Glutamatergic neuron (in vitro differentiated cells): ENCODE data around the gene AFAP1L2. TPM values are rescaled to one million over a fixed set of nuclear protein-coding genes. Genes with fewer than 3 reads are reported as not detected.

Experiments
- DNase-seq: peaks from one replicate; pipeline ENCODE4 v3.0.0; 2022
- H3K27ac Mint-ChIP-seq: one replicate; pipeline ENCODE4 v1.8.0; 2020; ENCODE audit warnings: mild to moderate bottlenecking, mixed read lengths, inconsistent platforms; ENCODE audit not compliant: unreplicated experiment
- H3K27me3 Mint-ChIP-seq: one replicate; pipeline ENCODE4 v1.8.0; 2020; ENCODE audit warnings: mild to moderate bottlenecking, moderate library complexity, mixed read lengths, inconsistent platforms; ENCODE audit not compliant: unreplicated experiment
- H3K36me3 Mint-ChIP-seq: one replicate; pipeline ENCODE4 v1.8.0; 2020; ENCODE audit warnings: mild to moderate bottlenecking, mixed read lengths, inconsistent platforms; ENCODE audit not compliant: unreplicated experiment
- H3K4me1 Mint-ChIP-seq: one replicate; pipeline ENCODE4 v1.8.0; 2020; ENCODE audit warnings: mild to moderate bottlenecking, low read depth, mixed read lengths, inconsistent platforms; ENCODE audit not compliant: unreplicated experiment
- H3K4me3 Mint-ChIP-seq: one replicate; pipeline ENCODE4 v1.8.0; 2020; ENCODE audit warnings: mild to moderate bottlenecking, mixed read lengths, inconsistent platforms; ENCODE audit not compliant: unreplicated experiment
- H3K9me3 Mint-ChIP-seq: one replicate; pipeline ENCODE4 v1.8.0; 2020; ENCODE audit warnings: mild to moderate bottlenecking, moderate library complexity, mixed read lengths, inconsistent platforms; ENCODE audit not compliant: unreplicated experiment
- total RNA-seq: library from RNA; stranded (reverse); fragmentation: NEBNext Ultra II Directional; extraction: Animal tissue kit (Norgen Biotek cat#: 25700); gene quantifications from one replicate; pipeline ENCODE4 v1.2.1, GENCODE V29; 2021; ENCODE audit not compliant: unreplicated experiment
- TF ChIP-seq, protein P1 (sequence below): fragments of 200-600 bp; sonication (generic); IDR thresholded peaks from one replicate; pipeline ENCODE4 v1.5.0; 2021; ENCODE audit not compliant: partially characterized antibody, unreplicated experiment

AFAP1L2 gene
- total RNA-seq, 1 donor from 2014 or later: 1.9 TPM

DNA sequence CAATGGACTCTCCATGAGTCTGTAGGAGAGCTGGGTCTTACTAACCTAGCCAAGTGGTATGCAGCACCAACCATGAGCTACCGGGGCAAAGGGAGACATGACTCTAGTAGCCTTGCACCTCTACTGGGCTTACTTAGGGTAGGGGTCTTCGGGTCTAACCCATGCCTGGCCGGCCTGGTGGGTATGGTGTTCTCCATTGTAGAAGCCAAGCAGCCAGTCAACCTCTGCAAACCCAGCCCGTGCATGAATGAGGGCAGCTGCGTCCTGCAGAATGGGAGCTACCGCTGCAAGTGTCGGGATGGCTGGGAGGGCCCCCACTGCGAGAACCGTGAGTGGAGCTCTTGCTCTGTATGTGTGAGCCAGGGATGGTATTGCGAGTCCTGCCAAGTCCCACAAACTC, 114.3 kb downstream of the AFAP1L2 start:
- no peak for DNase-seq
- H3K9me3 Mint-ChIP-seq: peaks cover 6% of the 10 kb centered on the region
- peaks cover 10% of the 10 kb centered on the region for H3K36me3 Mint-ChIP-seq
- no peaks in the 10 kb centered on the region for H3K4me1 Mint-ChIP-seq
- H3K4me3 Mint-ChIP-seq: no peak overlapping the region
- TF ChIP-seq, protein P1, sequence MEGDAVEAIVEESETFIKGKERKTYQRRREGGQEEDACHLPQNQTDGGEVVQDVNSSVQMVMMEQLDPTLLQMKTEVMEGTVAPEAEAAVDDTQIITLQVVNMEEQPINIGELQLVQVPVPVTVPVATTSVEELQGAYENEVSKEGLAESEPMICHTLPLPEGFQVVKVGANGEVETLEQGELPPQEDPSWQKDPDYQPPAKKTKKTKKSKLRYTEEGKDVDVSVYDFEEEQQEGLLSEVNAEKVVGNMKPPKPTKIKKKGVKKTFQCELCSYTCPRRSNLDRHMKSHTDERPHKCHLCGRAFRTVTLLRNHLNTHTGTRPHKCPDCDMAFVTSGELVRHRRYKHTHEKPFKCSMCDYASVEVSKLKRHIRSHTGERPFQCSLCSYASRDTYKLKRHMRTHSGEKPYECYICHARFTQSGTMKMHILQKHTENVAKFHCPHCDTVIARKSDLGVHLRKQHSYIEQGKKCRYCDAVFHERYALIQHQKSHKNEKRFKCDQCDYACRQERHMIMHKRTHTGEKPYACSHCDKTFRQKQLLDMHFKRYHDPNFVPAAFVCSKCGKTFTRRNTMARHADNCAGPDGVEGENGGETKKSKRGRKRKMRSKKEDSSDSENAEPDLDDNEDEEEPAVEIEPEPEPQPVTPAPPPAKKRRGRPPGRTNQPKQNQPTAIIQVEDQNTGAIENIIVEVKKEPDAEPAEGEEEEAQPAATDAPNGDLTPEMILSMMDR: no peak
- no peak overlapping the region for H3K27ac Mint-ChIP-seq
- H3K27me3 Mint-ChIP-seq: peaks cover 2% of the 10 kb centered on the region

DNA sequence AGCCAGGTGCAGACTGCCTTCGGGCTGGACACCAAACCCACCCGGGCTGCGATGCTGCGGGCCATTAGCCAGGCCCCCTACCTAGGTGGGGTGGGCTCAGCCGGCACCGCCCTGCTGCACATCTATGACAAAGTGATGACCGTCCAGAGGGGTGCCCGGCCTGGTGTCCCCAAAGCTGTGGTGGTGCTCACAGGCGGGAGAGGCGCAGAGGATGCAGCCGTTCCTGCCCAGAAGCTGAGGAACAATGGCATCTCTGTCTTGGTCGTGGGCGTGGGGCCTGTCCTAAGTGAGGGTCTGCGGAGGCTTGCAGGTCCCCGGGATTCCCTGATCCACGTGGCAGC, 115.2 kb downstream of the AFAP1L2 start:
- H3K4me1 Mint-ChIP-seq: no peaks in the 10 kb centered on the region
- peaks cover 6% of the 10 kb centered on the region for H3K9me3 Mint-ChIP-seq
- H3K27me3 Mint-ChIP-seq: peaks cover 2% of the 10 kb centered on the region
- H3K27ac Mint-ChIP-seq: no peak overlapping the region
- DNase-seq: no peak
- peaks cover 10% of the 10 kb centered on the region for H3K36me3 Mint-ChIP-seq
- H3K4me3 Mint-ChIP-seq: no peak overlapping the region
- TF ChIP-seq, protein P1: no peak

DNA sequence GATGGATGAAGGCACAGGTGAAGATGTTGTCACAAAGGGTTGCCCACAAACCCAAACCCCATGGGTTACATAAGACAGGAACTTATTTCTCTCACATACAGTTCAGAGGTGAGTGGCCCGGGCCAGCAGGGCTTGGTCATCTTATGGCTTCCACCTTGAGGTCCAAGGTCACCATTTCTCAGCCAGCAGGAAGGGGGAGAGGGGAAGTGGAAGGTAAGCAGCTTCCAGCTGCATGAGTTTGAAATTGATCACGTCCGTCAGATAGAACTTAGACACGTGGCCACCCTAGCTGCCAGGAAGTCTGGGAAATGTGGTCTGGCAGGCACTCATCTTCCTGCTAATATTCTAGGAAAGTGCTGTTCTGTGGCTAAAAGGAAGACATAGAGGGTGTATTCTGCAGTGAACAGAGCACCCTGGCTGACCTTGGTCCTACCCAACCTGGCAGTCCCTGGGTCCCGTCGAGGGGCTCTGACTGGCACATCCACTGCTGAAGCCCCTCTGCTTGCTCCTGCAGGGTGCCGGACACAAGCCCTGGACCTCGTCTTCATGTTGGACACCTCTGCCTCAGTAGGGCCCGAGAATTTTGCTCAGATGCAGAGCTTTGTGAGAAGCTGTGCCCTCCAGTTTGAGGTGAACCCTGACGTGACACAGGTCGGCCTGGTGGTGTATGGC, 115.7 kb downstream of the AFAP1L2 start:
- no peak overlapping the region for H3K27ac Mint-ChIP-seq
- no peak overlapping the region for H3K4me3 Mint-ChIP-seq
- peaks cover 2% of the 10 kb centered on the region for H3K27me3 Mint-ChIP-seq
- H3K4me1 Mint-ChIP-seq: no peaks in the 10 kb centered on the region
- peaks cover 10% of the 10 kb centered on the region for H3K36me3 Mint-ChIP-seq
- TF ChIP-seq, protein P1: no peak
- peaks cover 6% of the 10 kb centered on the region for H3K9me3 Mint-ChIP-seq
- no peak for DNase-seq

DNA sequence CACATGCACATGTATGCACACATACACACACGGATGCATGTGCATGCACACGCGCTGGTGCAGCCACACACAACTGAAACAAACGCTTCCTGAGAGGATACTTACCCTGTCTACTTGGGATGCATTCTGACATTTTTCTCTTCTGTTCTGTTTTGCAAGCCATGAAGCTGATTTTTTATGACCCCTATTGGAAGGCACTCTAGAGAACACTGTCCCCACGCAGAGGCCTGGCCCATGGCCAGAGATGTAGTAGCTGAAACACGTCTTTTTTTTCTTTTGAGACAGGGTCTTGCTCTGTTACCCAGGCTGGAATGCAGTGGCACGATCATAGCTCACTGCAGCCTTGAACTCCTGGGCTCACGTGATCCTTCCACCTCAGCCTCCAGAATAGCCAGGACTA, 117.4 kb downstream of the AFAP1L2 start:
- Mint-ChIP-seq H3K27me3 (peaks cover 2% of the 10 kb centered on the region), H3K27ac (no peak overlapping the region), H3K4me1 (no peaks in the 10 kb centered on the region), H3K9me3 (peaks cover 6% of the 10 kb centered on the region), H3K36me3 (peaks cover 10% of the 10 kb centered on the region), H3K4me3 (no peak overlapping the region)
- TF ChIP-seq, protein P1: no peak
- no peak for DNase-seq

DNA sequence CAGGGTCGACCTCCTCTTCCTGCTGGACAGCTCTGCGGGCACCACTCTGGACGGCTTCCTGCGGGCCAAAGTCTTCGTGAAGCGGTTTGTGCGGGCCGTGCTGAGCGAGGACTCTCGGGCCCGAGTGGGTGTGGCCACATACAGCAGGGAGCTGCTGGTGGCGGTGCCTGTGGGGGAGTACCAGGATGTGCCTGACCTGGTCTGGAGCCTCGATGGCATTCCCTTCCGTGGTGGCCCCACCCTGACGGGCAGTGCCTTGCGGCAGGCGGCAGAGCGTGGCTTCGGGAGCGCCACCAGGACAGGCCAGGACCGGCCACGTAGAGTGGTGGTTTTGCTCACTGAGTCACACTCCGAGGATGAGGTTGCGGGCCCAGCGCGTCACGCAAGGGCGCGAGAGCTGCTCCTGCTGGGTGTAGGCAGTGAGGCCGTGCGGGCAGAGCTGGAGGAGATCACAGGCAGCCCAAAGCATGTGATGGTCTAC, 118.3 kb downstream of the AFAP1L2 start:
- DNase-seq: no peak
- H3K4me3 Mint-ChIP-seq: no peak overlapping the region
- H3K27ac Mint-ChIP-seq: no peak overlapping the region
- H3K36me3 Mint-ChIP-seq: peaks cover 10% of the 10 kb centered on the region
- TF ChIP-seq, protein P1: no peak
- H3K4me1 Mint-ChIP-seq: no peaks in the 10 kb centered on the region
- H3K9me3 Mint-ChIP-seq: peaks cover 6% of the 10 kb centered on the region
- peaks cover 2% of the 10 kb centered on the region for H3K27me3 Mint-ChIP-seq
